ENCODE results near the gene P2RY8.

The P2RY8 gene

DNA sequence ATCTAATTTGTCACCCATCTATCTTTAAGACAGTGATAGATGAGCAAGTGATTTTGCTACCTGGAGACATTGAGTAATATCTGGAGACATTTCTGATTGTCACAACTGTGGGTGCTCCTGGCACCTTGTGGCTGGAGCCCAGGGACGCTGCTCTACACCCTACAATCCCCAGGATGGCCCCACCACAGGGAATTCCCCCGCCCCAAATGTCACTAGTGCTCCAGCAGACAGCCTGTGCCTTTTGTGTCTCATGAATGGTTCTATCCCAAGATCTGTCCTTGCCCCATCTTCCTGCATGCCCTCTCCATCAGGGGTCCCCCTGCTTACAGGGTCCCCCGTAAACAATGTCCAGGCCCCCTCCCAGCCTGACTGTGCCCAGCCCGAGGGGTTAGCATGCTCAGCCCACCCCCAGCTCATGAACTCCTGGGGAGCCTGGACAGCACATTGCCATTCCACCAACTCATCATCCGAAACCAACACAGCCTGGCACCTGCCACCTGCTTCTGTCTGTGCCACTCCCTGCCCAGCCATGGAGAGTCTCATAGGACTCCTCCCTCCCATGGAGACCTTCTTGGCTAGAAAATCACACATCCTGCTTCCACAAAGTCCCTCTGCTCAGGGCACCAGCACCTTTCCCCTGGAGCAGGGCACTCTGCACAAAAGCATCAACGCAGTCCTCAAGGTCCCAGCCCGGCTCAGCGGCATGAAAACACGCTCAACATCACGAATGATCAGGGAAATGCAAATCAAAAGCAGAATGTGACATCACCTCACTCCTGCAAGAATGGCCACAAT, 5.7 kb downstream of the P2RY8 start:
- Histone ChIP-seq H3K36me3 (ENCODE audit: control insufficient read depth, insufficient read depth, low read length) (no peaks in the 10 kb centered on the region), H3K79me2 (ENCODE audit: control insufficient read depth, insufficient read depth, low read length) (no peaks in the 10 kb centered on the region), H3K4me2 (ENCODE audit: low read length) (no peak overlapping the region), H3K18ac (ENCODE audit: low read length) (no peak overlapping the region), H3K27ac (ENCODE audit: low read depth, low read length) (no peak overlapping the region), H2AK5ac (ENCODE audit: low read length) (no peak overlapping the region), H2BK120ac (ENCODE audit: low read depth, low read length) (no peak overlapping the region), H2BK5ac (ENCODE audit: low read length) (no peak overlapping the region), H3K23ac (ENCODE audit: low read length) (no peak overlapping the region), H3K4me3 (ENCODE audit: low read length) (no peak overlapping the region), H3K56ac (ENCODE audit: low read length) (no peak overlapping the region), H3K4ac (ENCODE audit: low read depth, low read length) (no peak overlapping the region), H4K5ac (ENCODE audit: low read length) (no peak overlapping the region), H3K27me3 (ENCODE audit: insufficient read depth, low read length, poor library complexity) (no peaks in the 10 kb centered on the region), H3K4me1 (ENCODE audit: control insufficient read depth, low read depth, low read length) (no peaks in the 10 kb centered on the region), H3K79me1 (ENCODE audit: low read length) (no peaks in the 10 kb centered on the region), H3K9ac (ENCODE audit: low read length) (no peak overlapping the region), H2BK15ac (replicated peaks; ENCODE audit: low read depth) (no peak overlapping the region), H4K8ac (ENCODE audit: low read depth, low read length) (no peak overlapping the region)
- no peak for DNase-seq
- no CpG with 5 or more reads among the region's 10 CpGs for WGBS (ENCODE audit: extremely low coverage, insufficient coverage, low lambda C conversion rate)

DNA sequence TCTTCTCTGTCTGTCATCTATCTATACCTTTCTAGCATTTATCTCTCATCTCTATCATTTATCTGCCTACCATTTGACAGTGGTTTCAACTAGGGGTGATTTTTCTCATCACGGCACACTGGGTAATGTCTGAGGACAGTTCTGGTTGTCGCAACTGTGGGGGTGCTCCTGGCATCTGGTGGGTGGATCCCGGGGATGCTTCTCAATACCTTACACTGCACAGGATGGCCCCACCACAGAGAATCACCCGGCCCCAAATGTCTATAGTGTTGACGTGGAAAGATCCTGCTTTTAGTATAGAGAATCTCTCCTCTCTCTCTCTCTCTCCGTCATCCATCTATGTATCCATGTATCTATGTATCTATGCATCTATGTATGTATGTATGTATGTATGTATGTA, 7.2 kb downstream of the P2RY8 start:
- Histone ChIP-seq H3K27me3 (ENCODE audit: insufficient read depth, low read length, poor library complexity) (no peaks in the 10 kb centered on the region), H4K5ac (ENCODE audit: low read length) (no peak overlapping the region), H3K18ac (ENCODE audit: low read length) (no peak overlapping the region)

GRCh38 chrX:1529328-1529727, 7.7 kb downstream of the P2RY8 start:
- no peak overlapping the region for H2AK5ac ChIP-seq (ENCODE audit: low read length)
- no peak overlapping the region for H3K4me3 ChIP-seq (ENCODE audit: low read length)
- no peaks in the 10 kb centered on the region for H3K4me1 ChIP-seq (ENCODE audit: control insufficient read depth, low read depth, low read length)
- H3K27me3 ChIP-seq (ENCODE audit: insufficient read depth, low read length, poor library complexity), result no peaks in the 10 kb centered on the region
- no peaks in the 10 kb centered on the region for H3K36me3 ChIP-seq (ENCODE audit: control insufficient read depth, insufficient read depth, low read length)
- DNase-seq, result no peak
- H3K27ac ChIP-seq (ENCODE audit: low read depth, low read length), result no peak overlapping the region
- H3K56ac ChIP-seq (ENCODE audit: low read length), result no peak overlapping the region
- H2BK5ac ChIP-seq (ENCODE audit: low read length), result no peak overlapping the region
- no peak overlapping the region for H4K8ac ChIP-seq (ENCODE audit: low read depth, low read length)
- H3K79me2 ChIP-seq (ENCODE audit: control insufficient read depth, insufficient read depth, low read length), result no peaks in the 10 kb centered on the region
- no peak overlapping the region for H3K18ac ChIP-seq (ENCODE audit: low read length)
- no peak overlapping the region for H2BK15ac ChIP-seq (replicated peaks; ENCODE audit: low read depth)
- H2BK120ac ChIP-seq (ENCODE audit: low read depth, low read length), result no peak overlapping the region
- H3K4ac ChIP-seq (ENCODE audit: low read depth, low read length), result no peak overlapping the region
- no peaks in the 10 kb centered on the region for H3K79me1 ChIP-seq (ENCODE audit: low read length)
- H4K5ac ChIP-seq (ENCODE audit: low read length), result no peak overlapping the region
- H3K4me2 ChIP-seq (ENCODE audit: low read length), result no peak overlapping the region
- no CpG with 5 or more reads among the region's 2 CpGs for WGBS (ENCODE audit: extremely low coverage, insufficient coverage, low lambda C conversion rate)
- no peak overlapping the region for H3K23ac ChIP-seq (ENCODE audit: low read length)
- H3K9ac ChIP-seq (ENCODE audit: low read length), result no peak overlapping the region

More for the DNA sequence above, 7.2 kb downstream of the P2RY8 start:
- no CpG with 5 or more reads among the region's 6 CpGs for WGBS (ENCODE audit: extremely low coverage, insufficient coverage, low lambda C conversion rate)
- Histone ChIP-seq H3K23ac (ENCODE audit: low read length) (no peak overlapping the region), H3K4ac (ENCODE audit: low read depth, low read length) (no peak overlapping the region), H2AK5ac (ENCODE audit: low read length) (no peak overlapping the region), H3K79me1 (ENCODE audit: low read length) (no peaks in the 10 kb centered on the region), H3K4me1 (ENCODE audit: control insufficient read depth, low read depth, low read length) (no peaks in the 10 kb centered on the region), H2BK15ac (replicated peaks; ENCODE audit: low read depth) (no peak overlapping the region), H3K4me2 (ENCODE audit: low read length) (no peak overlapping the region), H2BK5ac (ENCODE audit: low read length) (no peak overlapping the region), H3K9ac (ENCODE audit: low read length) (no peak overlapping the region), H3K27ac (ENCODE audit: low read depth, low read length) (no peak overlapping the region), H3K79me2 (ENCODE audit: control insufficient read depth, insufficient read depth, low read length) (no peaks in the 10 kb centered on the region), H2BK120ac (ENCODE audit: low read depth, low read length) (no peak overlapping the region), H3K4me3 (ENCODE audit: low read length) (no peak overlapping the region), H3K56ac (ENCODE audit: low read length) (no peak overlapping the region), H3K36me3 (ENCODE audit: control insufficient read depth, insufficient read depth, low read length) (no peaks in the 10 kb centered on the region), H4K8ac (ENCODE audit: low read depth, low read length) (no peak overlapping the region)
- DNase-seq, result no peak

- Histone ChIP-seq H3K23ac (ENCODE audit: low read length) (no peak overlapping the region), H3K79me1 (ENCODE audit: low read length) (no peaks in the 10 kb centered on the region), H2BK15ac (replicated peaks; ENCODE audit: low read depth) (no peak overlapping the region), H3K9ac (ENCODE audit: low read length) (no peak overlapping the region), H3K4me3 (ENCODE audit: low read length) (no peak overlapping the region), H4K8ac (ENCODE audit: low read depth, low read length) (no peak overlapping the region), H2BK5ac (ENCODE audit: low read length) (no peak overlapping the region), H2BK120ac (ENCODE audit: low read depth, low read length) (no peak overlapping the region), H3K4me2 (ENCODE audit: low read length) (no peak overlapping the region), H3K4me1 (ENCODE audit: control insufficient read depth, low read depth, low read length) (no peaks in the 10 kb centered on the region), H4K5ac (ENCODE audit: low read length) (no peak overlapping the region), H3K79me2 (ENCODE audit: control insufficient read depth, insufficient read depth, low read length) (no peaks in the 10 kb centered on the region), H2AK5ac (ENCODE audit: low read length) (no peak overlapping the region), H3K18ac (ENCODE audit: low read length) (no peak overlapping the region), H3K27me3 (ENCODE audit: insufficient read depth, low read length, poor library complexity) (no peaks in the 10 kb centered on the region), H3K56ac (ENCODE audit: low read length) (no peak overlapping the region), H3K36me3 (ENCODE audit: control insufficient read depth, insufficient read depth, low read length) (no peaks in the 10 kb centered on the region), H3K27ac (ENCODE audit: low read depth, low read length) (no peak overlapping the region), H3K4ac (ENCODE audit: low read depth, low read length) (no peak overlapping the region)
- WGBS (ENCODE audit: extremely low coverage, insufficient coverage, low lambda C conversion rate), result no CpG with 5 or more reads among the region's 5 CpGs
- DNase-seq, result no peak
These were observed 8.1 kb downstream of the P2RY8 start for GRCh38 chrX:1528884-1529203.

- Histone ChIP-seq H2BK120ac (ENCODE audit: low read depth, low read length) (no peak overlapping the region), H4K5ac (ENCODE audit: low read length) (no peak overlapping the region), H3K79me2 (ENCODE audit: control insufficient read depth, insufficient read depth, low read length) (no peaks in the 10 kb centered on the region), H2BK15ac (replicated peaks; ENCODE audit: low read depth) (no peak overlapping the region), H4K8ac (ENCODE audit: low read depth, low read length) (no peak overlapping the region), H3K4me2 (ENCODE audit: low read length) (no peak overlapping the region), H3K79me1 (ENCODE audit: low read length) (no peaks in the 10 kb centered on the region), H3K27ac (ENCODE audit: low read depth, low read length) (no peak overlapping the region), H2AK5ac (ENCODE audit: low read length) (no peak overlapping the region), H3K27me3 (ENCODE audit: insufficient read depth, low read length, poor library complexity) (no peaks in the 10 kb centered on the region), H3K4me3 (ENCODE audit: low read length) (no peak overlapping the region), H3K9ac (ENCODE audit: low read length) (no peak overlapping the region), H3K23ac (ENCODE audit: low read length) (no peak overlapping the region), H3K4ac (ENCODE audit: low read depth, low read length) (no peak overlapping the region), H3K36me3 (ENCODE audit: control insufficient read depth, insufficient read depth, low read length) (no peaks in the 10 kb centered on the region), H2BK5ac (ENCODE audit: low read length) (no peak overlapping the region), H3K56ac (ENCODE audit: low read length) (no peak overlapping the region), H3K4me1 (ENCODE audit: control insufficient read depth, low read depth, low read length) (no peaks in the 10 kb centered on the region), H3K18ac (ENCODE audit: low read length) (no peak overlapping the region)
- DNase-seq, result no peak
- no CpG with 5 or more reads among the region's 9 CpGs for WGBS (ENCODE audit: extremely low coverage, insufficient coverage, low lambda C conversion rate)
These were observed 8.7 kb downstream of the P2RY8 start for GRCh38 chrX:1528186-1528883.
